ENCODE results near the gene WNT4. TPM values are rescaled to one million over a fixed set of nuclear protein-coding genes. Genes with fewer than 3 reads are reported as not detected.

Gene WNT4
- total RNA-seq, 3 donors from 2014 or later = 1.2 to 4.5 (median 2.5) TPM

- intact Hi-C loops (cut with DNase I, micrococcal nuclease) = no loop called here
- Histone ChIP-seq H3K9me3 (no peaks in the 10 kb centered on the region), H3K4me3 (no peak overlapping the region), H3K36me3 (ENCODE audit: low read depth) (no peaks in the 10 kb centered on the region), H3K4me1 (ENCODE audit: low read depth) (no peaks in the 10 kb centered on the region)
- TF ChIP-seq, protein P1, sequence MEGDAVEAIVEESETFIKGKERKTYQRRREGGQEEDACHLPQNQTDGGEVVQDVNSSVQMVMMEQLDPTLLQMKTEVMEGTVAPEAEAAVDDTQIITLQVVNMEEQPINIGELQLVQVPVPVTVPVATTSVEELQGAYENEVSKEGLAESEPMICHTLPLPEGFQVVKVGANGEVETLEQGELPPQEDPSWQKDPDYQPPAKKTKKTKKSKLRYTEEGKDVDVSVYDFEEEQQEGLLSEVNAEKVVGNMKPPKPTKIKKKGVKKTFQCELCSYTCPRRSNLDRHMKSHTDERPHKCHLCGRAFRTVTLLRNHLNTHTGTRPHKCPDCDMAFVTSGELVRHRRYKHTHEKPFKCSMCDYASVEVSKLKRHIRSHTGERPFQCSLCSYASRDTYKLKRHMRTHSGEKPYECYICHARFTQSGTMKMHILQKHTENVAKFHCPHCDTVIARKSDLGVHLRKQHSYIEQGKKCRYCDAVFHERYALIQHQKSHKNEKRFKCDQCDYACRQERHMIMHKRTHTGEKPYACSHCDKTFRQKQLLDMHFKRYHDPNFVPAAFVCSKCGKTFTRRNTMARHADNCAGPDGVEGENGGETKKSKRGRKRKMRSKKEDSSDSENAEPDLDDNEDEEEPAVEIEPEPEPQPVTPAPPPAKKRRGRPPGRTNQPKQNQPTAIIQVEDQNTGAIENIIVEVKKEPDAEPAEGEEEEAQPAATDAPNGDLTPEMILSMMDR (IDR thresholded peaks at IDR 0.05) = no peak
- DNase-seq = no peak
- ATAC-seq = no peak
Observed at GRCh38 chr1:22127731-22128130, 15.2 kb downstream of the WNT4 start.

DNA sequence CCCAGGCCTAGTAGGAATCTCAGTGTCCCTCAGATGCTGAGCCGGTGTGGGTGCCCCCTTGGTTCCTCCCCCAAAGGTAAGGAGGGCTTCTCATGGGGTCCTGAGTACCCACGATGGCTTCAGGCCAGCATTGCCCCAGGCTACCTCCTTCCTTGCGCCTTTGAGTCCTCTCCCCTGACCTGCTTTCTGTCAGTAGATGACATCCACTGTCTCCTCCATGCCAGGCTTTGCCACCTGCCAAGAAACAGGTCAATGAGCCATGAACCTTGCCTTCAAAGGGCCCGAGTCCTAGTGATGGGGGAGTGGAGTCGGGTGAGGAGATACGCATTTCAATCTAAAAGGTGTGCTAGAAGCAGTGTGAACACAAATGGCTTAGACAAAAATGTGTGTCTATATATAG, 15.6 kb downstream of the WNT4 start:
- no peak overlapping the region for H3K4me3 ChIP-seq
- no peaks in the 10 kb centered on the region for H3K36me3 ChIP-seq (ENCODE audit: low read depth)
- TF ChIP-seq, protein P1 (IDR thresholded peaks at IDR 0.05) = no peak
- H3K4me1 ChIP-seq (ENCODE audit: low read depth) = no peaks in the 10 kb centered on the region
- H3K9me3 ChIP-seq = no peaks in the 10 kb centered on the region
- DNase-seq (no peak), ATAC-seq (no peak)
- intact Hi-C loops (cut with DNase I, micrococcal nuclease) = no loop called here

DNA sequence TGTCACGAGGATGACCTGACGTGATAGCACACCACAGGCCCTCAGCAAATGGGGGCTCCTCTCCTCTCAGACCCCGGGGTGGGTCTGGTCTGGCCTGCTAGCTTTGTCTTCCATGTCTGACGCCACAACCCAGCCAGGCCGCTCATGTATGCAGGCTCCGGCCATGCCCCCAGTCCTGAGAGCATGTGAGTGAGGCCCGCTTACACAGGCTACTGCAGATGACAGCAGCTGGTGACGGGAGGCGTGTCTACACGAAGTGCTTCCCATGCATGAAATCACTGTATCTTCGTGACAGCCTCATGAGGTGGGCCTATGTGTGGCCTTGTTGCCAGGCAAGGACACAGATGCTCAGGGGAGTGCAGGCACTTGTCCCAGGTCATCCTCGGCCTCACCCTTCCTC, 16.4 kb downstream of the WNT4 start:
- intact Hi-C loops (cut with DNase I, micrococcal nuclease) = no loop called here
- no peak for DNase-seq
- H3K4me3 ChIP-seq = no peak overlapping the region
- H3K36me3 ChIP-seq (ENCODE audit: low read depth) = no peaks in the 10 kb centered on the region
- H3K9me3 ChIP-seq = no peaks in the 10 kb centered on the region
- TF ChIP-seq, protein P1 (IDR thresholded peaks at IDR 0.05) = no peak
- H3K4me1 ChIP-seq (ENCODE audit: low read depth) = no peaks in the 10 kb centered on the region
- ATAC-seq = no peak

DNA sequence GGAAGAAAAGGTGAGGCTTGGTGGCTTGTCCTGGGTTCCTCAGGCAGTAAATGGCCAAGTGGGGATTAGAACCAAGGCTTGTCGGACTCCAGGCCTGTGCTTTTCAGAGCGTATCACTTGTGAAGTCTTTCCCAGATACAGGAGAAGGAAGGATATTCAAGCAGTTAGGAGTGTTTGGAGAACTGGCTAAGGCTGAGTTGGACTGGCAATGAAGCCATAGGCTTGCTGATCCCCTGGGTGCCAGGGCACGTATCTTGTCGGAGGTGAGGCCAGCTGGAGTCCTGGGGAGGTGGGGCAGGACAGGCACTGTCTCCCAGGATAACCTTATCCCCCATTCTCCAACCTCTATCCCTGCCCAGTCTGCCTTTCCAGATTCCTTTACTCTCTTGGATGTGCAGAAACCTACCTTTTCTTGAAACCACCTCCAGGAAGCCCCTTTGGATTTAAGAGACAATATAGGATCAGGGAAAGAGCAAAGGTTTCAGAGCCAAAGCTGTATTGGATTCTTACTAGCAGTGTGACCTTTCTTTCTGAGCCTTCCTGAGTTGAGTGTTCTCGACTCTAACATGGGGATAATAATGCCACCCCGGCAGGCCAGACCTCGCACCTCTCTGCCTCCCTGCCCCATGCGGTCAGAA, 18.2 kb downstream of the WNT4 start:
- no peaks in the 10 kb centered on the region for H3K4me1 ChIP-seq (ENCODE audit: low read depth)
- no peak for DNase-seq
- no peak overlapping the region for H3K4me3 ChIP-seq
- TF ChIP-seq, protein P1 (IDR thresholded peaks at IDR 0.05) = no peak
- no peak for ATAC-seq
- no peaks in the 10 kb centered on the region for H3K36me3 ChIP-seq (ENCODE audit: low read depth)
- H3K9me3 ChIP-seq = no peaks in the 10 kb centered on the region
- intact Hi-C loops (cut with DNase I, micrococcal nuclease) = no loop called here

GRCh38 chr1:22123901-22124404, 18.9 kb downstream of the WNT4 start:
- no peaks in the 10 kb centered on the region for H3K36me3 ChIP-seq (ENCODE audit: low read depth)
- ATAC-seq = no peak
- H3K4me1 ChIP-seq (ENCODE audit: low read depth) = no peaks in the 10 kb centered on the region
- peak in 1 of 3 donors; percentile 10 for DNase-seq
- H3K9me3 ChIP-seq = no peaks in the 10 kb centered on the region
- TF ChIP-seq, protein P1 (IDR thresholded peaks at IDR 0.05) = no peak
- intact Hi-C loops (cut with DNase I, micrococcal nuclease) = no loop called here
- no peak overlapping the region for H3K4me3 ChIP-seq

- no peaks in the 10 kb centered on the region for H3K36me3 ChIP-seq (ENCODE audit: low read depth)
- no peaks in the 10 kb centered on the region for H3K9me3 ChIP-seq
- DNase-seq (peak in 1 of 3 donors; percentile 11), ATAC-seq (no peak)
- TF ChIP-seq, protein P1 (IDR thresholded peaks at IDR 0.05) = no peak
- no peak overlapping the region for H3K4me3 ChIP-seq
- H3K4me1 ChIP-seq (ENCODE audit: low read depth) = no peaks in the 10 kb centered on the region
- intact Hi-C loops (cut with DNase I, micrococcal nuclease) = no loop called here
Observed at GRCh38 chr1:22123071-22123390, 19.9 kb downstream of the WNT4 start.

Measured in mucosa of descending colon (tissue), 3 donors.